Activated CD8-positive, alpha-beta T cell treated with anti-CD3 and anti-CD28 coated beads for 36 hours (primary cell): ENCODE measurements around the gene MAPK6. TPM values are rescaled to one million over a fixed set of nuclear protein-coding genes. Genes with fewer than 3 reads are reported as not detected.

Experiments used
- ATAC-seq: fragments of 200-7000 bp; cut with Tn5 transposase; one replicate; pipeline ENCODE4 v1.10.0; 2021; ENCODE audit warnings: mild to moderate bottlenecking, moderate library complexity
- CTCF ChIA-PET: fragments of 350-600 bp; sonication (Branson Sonifier 250); formaldehyde crosslinking; loops from one replicate; lab custom pipeline; 2021; ENCODE audit warnings: antibody characterized with exemption; lab: Charles Lee
- POLR2A ChIA-PET: fragments of 350-600 bp; sonication (Branson Sonifier 250); formaldehyde crosslinking; loops from one replicate; lab custom pipeline; 2021; ENCODE audit warnings: antibody characterized with exemption; lab: Charles Lee
- DNase-seq: peaks from one replicate; pipeline ENCODE4 v3.0.0-alpha.2; 2020
- H3K27ac Mint-ChIP-seq: one replicate; pipeline ENCODE4 v1.8.0; 2021; ENCODE audit warnings: mild to moderate bottlenecking, mixed read lengths
- H3K27me3 Mint-ChIP-seq: one replicate; pipeline ENCODE4 v1.8.0; 2021; ENCODE audit warnings: mixed read lengths
- H3K36me3 Mint-ChIP-seq: one replicate; pipeline ENCODE4 v1.8.0; 2021; ENCODE audit warnings: low read depth, mixed read lengths
- H3K4me1 Mint-ChIP-seq: one replicate; pipeline ENCODE4 v1.8.0; 2021; ENCODE audit warnings: low read depth, mixed read lengths
- H3K4me3 Mint-ChIP-seq: one replicate; pipeline ENCODE4 v1.8.0; 2021; ENCODE audit warnings: mild to moderate bottlenecking, moderate library complexity, mixed read lengths
- H3K9me3 Mint-ChIP-seq: one replicate; pipeline ENCODE4 v1.8.0; 2021; ENCODE audit warnings: mixed read lengths
- CTCF ChIP-seq: fragments of 200-600 bp; IDR thresholded peaks from one replicate; pipeline ENCODE4 v1.8.0; 2022; ENCODE audit warnings: antibody characterized with exemption, mild to moderate bottlenecking
- intact Hi-C: fragments of 100-400 bp; cut with micrococcal nuclease; formaldehyde crosslinking; loops from one replicate; pipeline ENCODE4 v1.10.0; 2022
- total RNA-seq, 2 experiments: library from RNA; stranded (reverse); gene quantifications; one replicate each; pipeline ENCODE4 v1.2.3, GENCODE V29; 2021

The MAPK6 gene
- total RNA-seq, 2 experiments from 2014 or later: 40.5 to 42.2 TPM

- no peak overlapping the region for H3K27ac Mint-ChIP-seq
- no peaks in the 10 kb centered on the region for H3K36me3 Mint-ChIP-seq
- no peaks in the 10 kb centered on the region for H3K9me3 Mint-ChIP-seq
- no peak for TF ChIP-seq CTCF
- DNase-seq (no peak), ATAC-seq (no peak)
- peaks cover 14% of the 10 kb centered on the region for H3K4me1 Mint-ChIP-seq
- no peaks in the 10 kb centered on the region for H3K27me3 Mint-ChIP-seq
- intact Hi-C loops: no loop called here
- ChIA-PET CTCF (interaction anchor here (0.6 to 3.6 kb wide), 49 partner anchors 10 to 204 kb away, joined by 3 to 51 read pairs (median 4); partner anchors contain the start of gene LEO1), POLR2A (interaction anchor here (1.1 to 1.4 kb wide), 2 partner anchors 106 to 107 kb away, joined by 3 to 5 read pairs; partner anchors contain the start of gene LEO1)
- H3K4me3 Mint-ChIP-seq: no peak overlapping the region
Observed at GRCh38 chr15:52078197-52078875, 59.3 kb downstream of the MAPK6 start.

GRCh38 chr15:52078876-52079700, 60.1 kb downstream of the MAPK6 start:
- POLR2A ChIA-PET: interaction anchor here (1.1 kb wide), 1 partner anchor 108 kb away, joined by 3 read pairs; the partner anchor contains the start of gene LEO1
- ATAC-seq (peak; percentile 81), DNase-seq (peak; percentile 92)
- intact Hi-C loops: loop anchor here (1.0 kb wide), 1 partner anchor 97 kb away; no protein-coding TSS in a partner anchor
- H3K4me1 Mint-ChIP-seq: peaks cover 16% of the 10 kb centered on the region
- CTCF ChIA-PET: interaction anchor here (0.6 to 3.6 kb wide), 49 partner anchors 11 to 204 kb away, joined by 3 to 51 read pairs (median 4); partner anchors contain the start of genes BCL2L10 and LEO1
- no peaks in the 10 kb centered on the region for H3K9me3 Mint-ChIP-seq
- no peak overlapping the region for H3K27ac Mint-ChIP-seq
- no peaks in the 10 kb centered on the region for H3K27me3 Mint-ChIP-seq
- TF ChIP-seq CTCF: peak; percentile 86
- no peak overlapping the region for H3K4me3 Mint-ChIP-seq
- H3K36me3 Mint-ChIP-seq: no peaks in the 10 kb centered on the region

- Mint-ChIP-seq H3K4me3 (no peak overlapping the region), H3K9me3 (no peaks in the 10 kb centered on the region), H3K4me1 (peaks cover 16% of the 10 kb centered on the region), H3K36me3 (no peaks in the 10 kb centered on the region), H3K27me3 (no peaks in the 10 kb centered on the region), H3K27ac (no peak overlapping the region)
- ChIA-PET CTCF (interaction anchor here (0.8 to 3.6 kb wide), 14 partner anchors 9 to 128 kb away, joined by 3 to 51 read pairs (median 6); partner anchors contain the start of gene BCL2L10), POLR2A (interaction anchor here (1.0 kb wide), 1 partner anchor 54 kb away, joined by 3 read pairs; no protein-coding TSS in a partner anchor)
- ATAC-seq (no peak), DNase-seq (no peak)
- TF ChIP-seq CTCF: no peak
- intact Hi-C loops: no loop called here
Observed at GRCh38 chr15:52080031-52080430, 61.0 kb downstream of the MAPK6 start.

- intact Hi-C loops: no loop called here
- H3K9me3 Mint-ChIP-seq: no peaks in the 10 kb centered on the region
- DNase-seq (no peak), ATAC-seq (no peak)
- H3K27me3 Mint-ChIP-seq: no peaks in the 10 kb centered on the region
- no peaks in the 10 kb centered on the region for H3K36me3 Mint-ChIP-seq
- peaks cover 16% of the 10 kb centered on the region for H3K4me1 Mint-ChIP-seq
- no peak overlapping the region for H3K4me3 Mint-ChIP-seq
- no peak for TF ChIP-seq CTCF
- ChIA-PET POLR2A (interaction anchor here (1.0 kb wide), 1 partner anchor 55 kb away, joined by 3 read pairs; no protein-coding TSS in a partner anchor), CTCF (interaction anchor here (1.1 to 3.6 kb wide), 6 partner anchors 10 to 127 kb away, joined by 3 to 51 read pairs (median 4); no protein-coding TSS in a partner anchor)
- H3K27ac Mint-ChIP-seq: no peak overlapping the region
Observed at GRCh38 chr15:52080706-52081392, 61.8 kb downstream of the MAPK6 start.
